ENCODE data around the gene GRIK2. TPM values are rescaled to one million over a fixed set of nuclear protein-coding genes. Genes with fewer than 3 reads are reported as not detected.
A peak's percentile ranks its signal among the peaks of the same experiment; 100 is the strongest.
"Not testable (repeated sequence)": the region's sequence is repeated elsewhere in the genome, so short reads cannot be mapped to it uniquely, and the experiment has no call there.

GRIK2 gene
- total and polyA plus RNA-seq, 5 donors from 2014 or later: not detected

DNA sequence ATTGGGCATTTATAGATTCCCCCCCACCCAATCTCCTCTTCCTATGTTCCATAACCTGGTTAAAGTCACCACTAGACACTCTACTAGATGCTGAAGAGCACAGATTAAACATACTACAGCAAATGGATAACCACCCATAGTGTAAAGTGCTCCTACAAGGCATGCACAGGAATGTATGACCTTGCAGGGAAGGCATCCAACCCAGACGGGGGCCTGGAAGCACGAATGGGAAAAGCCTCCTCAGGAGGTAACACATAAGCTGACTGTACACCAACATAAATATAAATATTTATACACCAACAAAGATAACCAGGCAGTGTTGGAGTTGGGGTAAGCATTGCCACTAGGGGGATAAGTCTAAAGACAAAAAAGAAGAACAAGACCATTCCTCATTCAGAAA is 691.7 kb downstream of the GRIK2 start:
- Histone ChIP-seq H3K9me3 (ENCODE audit: control insufficient read depth in 2 of 2, low read length in 2 of 2) (peaks cover 0 to 3% of the 10 kb centered on the region in 2 experiments), H3K4me1 (ENCODE audit: control insufficient read depth, insufficient read depth, low read length, poor library complexity, severe bottlenecking) (no peaks in the 10 kb centered on the region), H3K36me3 (ENCODE audit: control insufficient read depth, insufficient read depth, low read length) (no peaks in the 10 kb centered on the region), H3K27me3 (ENCODE audit: control insufficient read depth, insufficient read depth, low read length) (no peaks in the 10 kb centered on the region), H3K27ac (ENCODE audit: insufficient read depth, low read length, poor library complexity, severe bottlenecking) (no peak overlapping the region), H3K4me3 (ENCODE audit: low read depth, low read length) (no peak overlapping the region)
- Mint-ChIP-seq H3K4me3 (no peak overlapping the region), H3K4me1 (no peaks in the 10 kb centered on the region), H3K36me3 (no peaks in the 10 kb centered on the region), H3K27me3 (no peaks in the 10 kb centered on the region), H3K27ac (no peak overlapping the region), H3K9me3 (peaks cover 0 to 7% (median 4%) of the 10 kb centered on the region in 7 donors)
- ATAC-seq (ENCODE audit: low read depth in 2 of 2) (no peak), DNase-seq (no peak)

DNA sequence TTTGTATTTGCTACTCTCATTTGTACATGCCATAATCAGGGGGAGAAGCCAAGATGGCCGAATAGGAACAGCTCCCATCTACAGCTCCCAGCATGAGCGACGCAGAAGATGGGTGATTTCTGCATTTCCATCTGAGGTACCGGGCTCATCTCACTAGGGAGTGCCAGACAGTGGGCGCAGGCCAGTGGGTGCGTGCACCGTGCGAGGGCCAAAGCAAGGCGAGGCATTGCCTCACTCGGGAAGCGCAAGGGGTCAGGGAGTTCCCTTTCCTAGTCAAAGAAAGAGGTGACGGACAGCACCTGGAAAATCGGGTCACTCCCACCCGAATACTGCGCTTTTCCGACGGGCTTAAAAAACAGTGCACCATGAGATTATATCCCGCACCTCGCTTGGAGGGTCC is 694.7 kb downstream of the GRIK2 start:
- H3K27ac ChIP-seq (ENCODE audit: insufficient read depth, low read length, poor library complexity, severe bottlenecking); H3K4me3 Mint-ChIP-seq; H3K27ac Mint-ChIP-seq; DNase-seq; H3K27me3 Mint-ChIP-seq; H3K36me3 Mint-ChIP-seq; H3K9me3 ChIP-seq (ENCODE audit: control insufficient read depth in 2 of 2, low read length in 2 of 2); ATAC-seq (ENCODE audit: low read depth in 2 of 2); H3K4me3 ChIP-seq (ENCODE audit: low read depth, low read length); H3K4me1 Mint-ChIP-seq; H3K36me3 ChIP-seq (ENCODE audit: control insufficient read depth, insufficient read depth, low read length); H3K9me3 Mint-ChIP-seq; H3K27me3 ChIP-seq (ENCODE audit: control insufficient read depth, insufficient read depth, low read length); H3K4me1 ChIP-seq (ENCODE audit: control insufficient read depth, insufficient read depth, low read length, poor library complexity, severe bottlenecking): not testable (repeated sequence)

GRCh38 chr6:102114402-102114801 is 720.9 kb downstream of the GRIK2 start:
- DNase-seq (no peak), ATAC-seq (ENCODE audit: low read depth in 2 of 2) (no peak)
- peaks cover 0 to 20% (median 11%) of the 10 kb centered on the region in 7 donors for H3K9me3 Mint-ChIP-seq

GRCh38 chr6:102115911-102116310 is 722.4 kb downstream of the GRIK2 start:
- peaks cover 2 to 20% (median 11%) of the 10 kb centered on the region in 7 donors for H3K9me3 Mint-ChIP-seq
- DNase-seq (no peak), ATAC-seq (ENCODE audit: low read depth in 2 of 2) (no peak)
- no peaks in the 10 kb centered on the region for H3K36me3 Mint-ChIP-seq
- Histone ChIP-seq H3K9me3 (ENCODE audit: control insufficient read depth in 2 of 2, low read length in 2 of 2) (no peaks in the 10 kb centered on the region), H3K27ac (ENCODE audit: insufficient read depth, low read length, poor library complexity, severe bottlenecking) (no peak overlapping the region), H3K27me3 (ENCODE audit: control insufficient read depth, insufficient read depth, low read length) (no peaks in the 10 kb centered on the region), H3K4me1 (ENCODE audit: control insufficient read depth, insufficient read depth, low read length, poor library complexity, severe bottlenecking) (no peaks in the 10 kb centered on the region), H3K4me3 (ENCODE audit: low read depth, low read length) (no peak overlapping the region), H3K36me3 (ENCODE audit: control insufficient read depth, insufficient read depth, low read length) (no peaks in the 10 kb centered on the region)
- no peak overlapping the region for H3K27ac Mint-ChIP-seq
- no peaks in the 10 kb centered on the region for H3K27me3 Mint-ChIP-seq
- peaks cover 0 to 2% (median 0%) of the 10 kb centered on the region in 4 donors for H3K4me1 Mint-ChIP-seq
- no peak overlapping the region for H3K4me3 Mint-ChIP-seq

More at GRCh38 chr6:102114402-102114801, 720.9 kb downstream of the GRIK2 start:
- no peaks in the 10 kb centered on the region for H3K36me3 ChIP-seq (ENCODE audit: control insufficient read depth, insufficient read depth, low read length)
- H3K4me1 Mint-ChIP-seq: peaks cover 0 to 4% (median 0%) of the 10 kb centered on the region in 4 donors
- H3K4me3 Mint-ChIP-seq: no peak overlapping the region
- no peaks in the 10 kb centered on the region for H3K36me3 Mint-ChIP-seq
- no peaks in the 10 kb centered on the region for H3K9me3 ChIP-seq (ENCODE audit: control insufficient read depth in 2 of 2, low read length in 2 of 2)
- H3K4me3 ChIP-seq (ENCODE audit: low read depth, low read length): no peak overlapping the region
- H3K27ac Mint-ChIP-seq: peak overlapping the region in 1 of 3 donors; percentile 60
- H3K4me1 ChIP-seq (ENCODE audit: control insufficient read depth, insufficient read depth, low read length, poor library complexity, severe bottlenecking): no peaks in the 10 kb centered on the region
- no peaks in the 10 kb centered on the region for H3K27me3 ChIP-seq (ENCODE audit: control insufficient read depth, insufficient read depth, low read length)
- no peaks in the 10 kb centered on the region for H3K27me3 Mint-ChIP-seq
- H3K27ac ChIP-seq (ENCODE audit: insufficient read depth, low read length, poor library complexity, severe bottlenecking): no peak overlapping the region

- no peak overlapping the region for H3K4me3 Mint-ChIP-seq
- H3K9me3 Mint-ChIP-seq: peaks cover 2 to 20% (median 9%) of the 10 kb centered on the region in 7 donors
- no peak overlapping the region for H3K4me3 ChIP-seq (ENCODE audit: low read depth, low read length)
- H3K27ac Mint-ChIP-seq: no peak overlapping the region
- H3K9me3 ChIP-seq (ENCODE audit: control insufficient read depth in 2 of 2, low read length in 2 of 2): no peaks in the 10 kb centered on the region
- ATAC-seq (ENCODE audit: low read depth in 2 of 2): no peak
- no peak overlapping the region for H3K27ac ChIP-seq (ENCODE audit: insufficient read depth, low read length, poor library complexity, severe bottlenecking)
- no peaks in the 10 kb centered on the region for H3K4me1 ChIP-seq (ENCODE audit: control insufficient read depth, insufficient read depth, low read length, poor library complexity, severe bottlenecking)
- H3K27me3 Mint-ChIP-seq: no peaks in the 10 kb centered on the region
- DNase-seq: no peak
- no peaks in the 10 kb centered on the region for H3K4me1 Mint-ChIP-seq
- no peaks in the 10 kb centered on the region for H3K27me3 ChIP-seq (ENCODE audit: control insufficient read depth, insufficient read depth, low read length)
- H3K36me3 ChIP-seq (ENCODE audit: control insufficient read depth, insufficient read depth, low read length): no peaks in the 10 kb centered on the region
- H3K36me3 Mint-ChIP-seq: no peaks in the 10 kb centered on the region
These were observed 724.5 kb downstream of the GRIK2 start for GRCh38 chr6:102118034-102118433.

Measured in CD4-positive, CD25-positive, alpha-beta regulatory T cell (primary cell).